GM12878 (cell line): ENCODE results near the gene RUVBL2. TPM values are rescaled to one million over a fixed set of nuclear protein-coding genes. Genes with fewer than 3 reads are reported as not detected.

Experiments
- ATF3 ChIP-seq: IDR thresholded peaks from 2 replicates; pipeline ENCODE4 v1.6.1; 2011; ENCODE audit warnings: low read depth, mild to moderate bottlenecking, low read length, moderate library complexity, borderline replicate concordance; ENCODE audit errors: extremely low read depth
- BCL11A ChIP-seq: IDR thresholded peaks from 2 replicates; pipeline ENCODE4 v1.6.1; 2011; ENCODE audit warnings: low read depth, low read length
- BMI1 ChIP-seq: fragments of 450-650 bp; IDR thresholded peaks from 2 replicates; pipeline ENCODE4 v1.6.1; 2016; ENCODE audit warnings: mild to moderate bottlenecking, moderate library complexity, borderline replicate concordance
- CBFB ChIP-seq: IDR thresholded peaks from 2 replicates; pipeline ENCODE4 v1.6.1; 2016; ENCODE audit warnings: antibody characterized with exemption, low read depth
- CHD1 ChIP-seq: IDR thresholded peaks from 2 replicates; pipeline ENCODE4 v1.6.1; 2012; ENCODE audit warnings: low read depth, low read length, improper control_type of control experiment
- ESRRA ChIP-seq: IDR thresholded peaks from 2 replicates; pipeline ENCODE4 v1.6.1; 2012; ENCODE audit warnings: mild to moderate bottlenecking, low read length, improper control_type of control experiment
- FOXM1 ChIP-seq: IDR thresholded peaks from 2 replicates; pipeline ENCODE4 v1.6.1; 2012; ENCODE audit warnings: low read depth, mild to moderate bottlenecking, inconsistent platforms, low read length, moderate library complexity
- GABPA ChIP-seq: IDR thresholded peaks from 2 replicates; pipeline ENCODE4 v1.6.1; 2014; ENCODE audit warnings: antibody characterized with exemption, low read depth, mild to moderate bottlenecking, inconsistent platforms
- MYB ChIP-seq: fragments of 150-350 bp; IDR thresholded peaks from 2 replicates; pipeline ENCODE4 v1.6.1; 2014; ENCODE audit warnings: mild to moderate bottlenecking, low read depth, low read length, borderline replicate concordance
- NFXL1 ChIP-seq: fragments of 450-650 bp; IDR thresholded peaks from 2 replicates; pipeline ENCODE4 v1.6.1; 2017; ENCODE audit warnings: antibody characterized with exemption, mild to moderate bottlenecking, borderline replicate concordance
- NR2C2 ChIP-seq: IDR thresholded peaks from 2 replicates; pipeline ENCODE4 v1.6.1; 2011; ENCODE audit warnings: borderline replicate concordance, low read depth; ENCODE audit not compliant: control insufficient read depth, insufficient read length
- PML ChIP-seq: IDR thresholded peaks from 2 replicates; pipeline ENCODE4 v1.6.1; 2012; ENCODE audit warnings: low read length, inconsistent platforms
- RELA ChIP-seq: fragments of 450-650 bp; IDR thresholded peaks from 2 replicates; pipeline ENCODE4 v1.8.0; 2014; ENCODE audit warnings: borderline replicate concordance; ENCODE audit not compliant: partially characterized antibody
- REST ChIP-seq: IDR thresholded peaks from 2 replicates; pipeline ENCODE4 v1.6.1; 2012; ENCODE audit warnings: mild to moderate bottlenecking, low read depth, low read length
- SIX5 ChIP-seq: IDR thresholded peaks from 2 replicates; pipeline ENCODE4 v1.6.1; 2011; ENCODE audit warnings: mild to moderate bottlenecking, low read depth, low read length, moderate library complexity; ENCODE audit not compliant: severe bottlenecking
- SP1 ChIP-seq: IDR thresholded peaks from one replicate; pipeline ENCODE4 v1.6.1; 2011; ENCODE audit warnings: low read depth, low read length
- ZBED1 ChIP-seq: IDR thresholded peaks from 2 replicates; pipeline ENCODE4 v1.6.1; 2016; ENCODE audit warnings: borderline replicate concordance
- ZBTB11 ChIP-seq: fragments of 450-650 bp; formaldehyde crosslinking; IDR thresholded peaks from 2 replicates; pipeline ENCODE4 v1.5.0; 2022; ENCODE audit warnings: mild to moderate bottlenecking, missing genetic modification characterization
- ZNF592 ChIP-seq: fragments of 450-650 bp; IDR thresholded peaks from 2 replicates; pipeline ENCODE4 v1.6.1; 2017; ENCODE audit warnings: mild to moderate bottlenecking, moderate library complexity
- polyA plus RNA-seq, 11 experiments: library from polyadenylated mRNA; depleted of rRNA in 4 of 11; unstranded in 6 of 11; stranded (reverse) in 5 of 11; fragments of >200 nt; fragmentation: Nextera tagmentation in 4 of 11; fragmentation: Illumina TruSeq in 1 of 11; extraction: Ambion mirVana in 4 of 11; extraction: Trizol in 1 of 11; gene quantifications; 1 replicate in 1 of 11; 2 replicates in 10 of 11; pipeline versions ENCODE4 v1.2.1 to v1.2.3, GENCODE V29; 2011 to 2016; ENCODE audit warnings: inconsistent platforms in 2 of 11, missing spikeins in 2 of 11, low read depth in 1 of 11
- total RNA-seq, 4 experiments: library from RNA; depleted of rRNA in 3 of 4; stranded (reverse); fragments of >200 nt in 3 of 4; fragmentation: Illumina TruSeq in 1 of 4; extraction: Trizol in 1 of 4; gene quantifications; 2 replicates each; pipeline versions ENCODE4 v1.2.1 to v1.2.3, GENCODE V29; 2013 to 2021

The RUVBL2 gene
- total and polyA plus RNA-seq, 10 of the 15 experiments (the other 5 are each of a cell fraction or from before 2014, with no cell fraction given), result 33.8 to 224 (median 125) TPM

GRCh38 chr19:48962029-48962848 lies 31.4 kb upstream of the RUVBL2 start (continued):
- TF ChIP-seq ZNF592 (no peak), FOXM1 (no peak), CBFB (peak; percentile 26; the same call in 1 of the 2 replicates), NR2C2 (no peak), ZBTB11 (CRISPR knock-in tag) (no peak), ESRRA (no peak), GABPA (no peak), REST (no peak), SIX5 (no peak), BCL11A (no peak), SP1 (peak; percentile 63), PML (peak; percentile 88), MYB (no peak), ZBED1 (no peak), BMI1 (no peak), CHD1 (no peak), RELA (no peak), NFXL1 (peak; percentile 99), ATF3 (no peak)
